ENCODE data around the gene MYO1C. TPM values are rescaled to one million over a fixed set of nuclear protein-coding genes. Genes with fewer than 3 reads are reported as not detected.
A peak's percentile ranks its signal among the peaks of the same experiment; 100 is the strongest.

The MYO1C gene, protein sequence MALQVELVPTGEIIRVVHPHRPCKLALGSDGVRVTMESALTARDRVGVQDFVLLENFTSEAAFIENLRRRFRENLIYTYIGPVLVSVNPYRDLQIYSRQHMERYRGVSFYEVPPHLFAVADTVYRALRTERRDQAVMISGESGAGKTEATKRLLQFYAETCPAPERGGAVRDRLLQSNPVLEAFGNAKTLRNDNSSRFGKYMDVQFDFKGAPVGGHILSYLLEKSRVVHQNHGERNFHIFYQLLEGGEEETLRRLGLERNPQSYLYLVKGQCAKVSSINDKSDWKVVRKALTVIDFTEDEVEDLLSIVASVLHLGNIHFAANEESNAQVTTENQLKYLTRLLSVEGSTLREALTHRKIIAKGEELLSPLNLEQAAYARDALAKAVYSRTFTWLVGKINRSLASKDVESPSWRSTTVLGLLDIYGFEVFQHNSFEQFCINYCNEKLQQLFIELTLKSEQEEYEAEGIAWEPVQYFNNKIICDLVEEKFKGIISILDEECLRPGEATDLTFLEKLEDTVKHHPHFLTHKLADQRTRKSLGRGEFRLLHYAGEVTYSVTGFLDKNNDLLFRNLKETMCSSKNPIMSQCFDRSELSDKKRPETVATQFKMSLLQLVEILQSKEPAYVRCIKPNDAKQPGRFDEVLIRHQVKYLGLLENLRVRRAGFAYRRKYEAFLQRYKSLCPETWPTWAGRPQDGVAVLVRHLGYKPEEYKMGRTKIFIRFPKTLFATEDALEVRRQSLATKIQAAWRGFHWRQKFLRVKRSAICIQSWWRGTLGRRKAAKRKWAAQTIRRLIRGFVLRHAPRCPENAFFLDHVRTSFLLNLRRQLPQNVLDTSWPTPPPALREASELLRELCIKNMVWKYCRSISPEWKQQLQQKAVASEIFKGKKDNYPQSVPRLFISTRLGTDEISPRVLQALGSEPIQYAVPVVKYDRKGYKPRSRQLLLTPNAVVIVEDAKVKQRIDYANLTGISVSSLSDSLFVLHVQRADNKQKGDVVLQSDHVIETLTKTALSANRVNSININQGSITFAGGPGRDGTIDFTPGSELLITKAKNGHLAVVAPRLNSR
- total RNA-seq (2021) (73.6 to 83.2 TPM (median 80.3 TPM) in 3 replicates), Bru-seq, nascent RNA (percentile 55 among the genes with signal in this experiment)
- long read RNA-seq, experiment 1, full-length matches to known transcripts, result 161 of 255 reads
- long read RNA-seq, experiment 1, partial matches to known transcripts, result 67 of 255 reads
- long read RNA-seq, experiment 1, other reads (novel, unspliced or antisense), result 27 of 255 reads
- long read RNA-seq, experiment 2, full-length matches to known transcripts, result 12 of 80 reads
- long read RNA-seq, experiment 2, partial matches to known transcripts, result 27 of 80 reads
- long read RNA-seq, experiment 2, other reads (novel, unspliced or antisense), result 41 of 80 reads
- long read RNA-seq, experiment 3, partial matches to known transcripts, result 3 of 3 reads
- long read RNA-seq, experiment 3, other reads (novel, unspliced or antisense), result 0 of 3 reads

DNA sequence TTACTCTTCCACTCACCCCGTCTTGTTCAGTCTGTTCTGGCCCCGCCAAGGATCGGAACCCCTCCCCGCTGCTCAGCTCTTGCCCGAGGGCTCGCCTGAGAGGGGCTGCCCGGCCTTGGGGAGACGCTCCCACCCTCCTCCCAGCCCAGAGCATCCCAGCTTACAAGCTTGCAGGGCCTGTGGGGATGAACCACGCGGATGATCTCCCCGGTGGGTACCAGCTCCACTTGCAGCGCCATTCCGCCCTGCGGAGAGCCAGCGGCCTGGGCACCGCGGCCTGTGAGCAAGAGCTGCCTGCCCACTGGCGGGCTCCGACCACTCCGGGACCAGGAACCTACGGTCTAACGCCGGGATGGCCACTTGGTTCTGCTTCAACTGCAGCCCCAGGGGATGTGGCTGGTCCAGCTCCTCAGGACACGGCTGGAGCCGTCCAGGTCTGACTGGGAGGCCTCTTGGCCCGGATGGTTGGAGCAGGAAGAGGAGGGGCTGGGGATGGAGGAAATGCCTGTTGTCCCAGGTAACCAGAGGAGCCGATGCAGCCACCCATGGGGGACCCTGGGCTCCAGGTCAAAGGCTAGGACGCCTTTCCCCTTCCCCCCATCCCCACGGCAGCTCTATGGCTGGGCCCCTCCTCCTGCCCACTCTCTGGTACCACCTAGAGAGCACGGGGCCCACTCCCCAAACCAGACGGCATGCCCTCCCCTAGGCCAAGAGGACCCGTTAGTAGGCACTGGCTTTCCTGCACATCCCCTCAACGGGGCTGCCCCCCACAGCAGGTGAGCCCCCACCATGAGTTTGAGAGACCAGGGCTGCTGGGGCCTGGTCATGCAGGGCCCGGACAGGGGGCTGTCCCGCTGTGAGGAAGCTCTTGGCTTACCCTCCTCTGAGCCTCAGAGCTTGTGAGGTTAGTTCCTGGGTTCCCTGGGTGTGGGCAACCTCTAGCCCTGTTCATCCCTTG lies at the start of gene MYO1C:
TSS of gene MYO1C (minus strand) at position 438 of the 958 bp plus-strand sequence. CDS start at position 239, 199 bp downstream.
- CTCF ChIA-PET, result interaction anchor here (0.5 to 2.0 kb wide), 10 partner anchors 11 to 305 kb away, joined by 3 to 25 read pairs (median 4); partner anchors contain the start of genes INPP5K and SLC43A2
- H3K9me3 Mint-ChIP-seq, result no peaks in the 10 kb centered on the region
- H3K36me3 Mint-ChIP-seq, result no peaks in the 10 kb centered on the region
- H3K27me3 Mint-ChIP-seq (ENCODE audit: low read depth), result peaks cover 5% of the 10 kb centered on the region; the same call in 1 of the 2 replicates
- H3K4me3 Mint-ChIP-seq, result peak within 1 kb of the TSS; percentile 92
- ATAC-seq (peak; percentile 5), DNase-seq (ENCODE audit: low spot score) (peak; percentile 52)
- H3K27ac Mint-ChIP-seq, result peak within 1 kb of the TSS; percentile 79
- TF ChIP-seq ZNF317 (CRISPR knock-in tag; IDR thresholded peaks at IDR 0.05; ENCODE audit: borderline replicate concordance, low read depth), result no peak
- TF ChIP-seq TP53 (CRISPR knock-in tag; IDR thresholded peaks at IDR 0.05), result 0 out of 2 replicates have a peak, but pooled peaks have one; percentile 53
- TF ChIP-seq SMAD3 (CRISPR knock-in tag; IDR thresholded peaks at IDR 0.05; ENCODE audit: borderline replicate concordance), result peak; percentile 60; the same call in 1 of the 2 replicates
- POLR2A ChIA-PET, result interaction anchor here (0.6 to 2.0 kb wide), 5 partner anchors 14 to 137 kb away, joined by 3 to 16 read pairs (median 4); partner anchors contain the start of genes INPP5K and SLC43A2
- peaks cover 24% of the 10 kb centered on the region for H3K4me1 Mint-ChIP-seq

DNA sequence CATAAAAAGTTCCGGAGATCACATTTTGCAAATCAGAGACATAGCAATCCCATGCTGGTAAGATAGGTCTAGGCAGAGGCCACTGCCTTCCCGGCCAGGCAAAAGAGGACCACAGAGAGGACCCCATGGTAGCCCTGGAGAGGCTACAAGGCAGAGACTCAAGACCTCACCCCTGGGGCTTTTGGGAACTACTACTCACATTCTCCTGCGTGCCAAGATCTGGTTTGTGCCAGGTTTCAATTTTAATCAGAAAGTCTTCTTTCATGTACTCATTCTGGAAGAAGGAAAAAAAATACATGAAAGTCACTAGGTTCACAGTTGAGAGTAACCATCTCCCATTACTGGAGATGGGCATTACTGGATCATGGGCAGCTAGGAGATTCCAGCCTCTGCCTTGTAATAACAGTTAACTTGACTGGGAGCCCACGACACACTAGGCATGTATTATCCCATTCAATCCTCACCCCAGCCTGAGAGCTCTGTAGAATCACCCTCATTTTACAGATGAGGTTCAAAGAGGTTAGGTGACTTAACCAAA lies 49.0 kb upstream of the MYO1C start:
- ChIA-PET POLR2A (no interaction called here), CTCF (no interaction called here)
- DNase-seq (ENCODE audit: low spot score) (no peak), ATAC-seq (no peak)
- no peaks in the 10 kb centered on the region for H3K4me1 Mint-ChIP-seq
- H3K4me3 Mint-ChIP-seq, result no peak overlapping the region
- peaks cover 41% of the 10 kb centered on the region for H3K36me3 Mint-ChIP-seq
- H3K9me3 Mint-ChIP-seq, result no peaks in the 10 kb centered on the region
- no peaks in the 10 kb centered on the region for H3K27me3 Mint-ChIP-seq (ENCODE audit: low read depth)
- TF ChIP-seq NR2C2 (CRISPR knock-in tag; IDR thresholded peaks at IDR 0.05) (no peak), CREB1 (CRISPR knock-in tag; IDR thresholded peaks at IDR 0.05) (no peak), JAZF1 (CRISPR knock-in tag; IDR thresholded peaks at IDR 0.05) (no peak), PRRX2 (CRISPR knock-in tag; IDR thresholded peaks at IDR 0.05) (no peak), ZNF263 (CRISPR knock-in tag; IDR thresholded peaks at IDR 0.05; ENCODE audit: low read depth) (no peak), ZNF423 (CRISPR knock-in tag; IDR thresholded peaks at IDR 0.05) (no peak), CREM (CRISPR knock-in tag; IDR thresholded peaks at IDR 0.05) (no peak)
- no peak overlapping the region; the same call in 1 of the 2 replicates for H3K27ac Mint-ChIP-seq

- POLR2A ChIA-PET, result no interaction called here
- H3K4me1 Mint-ChIP-seq, result no peaks in the 10 kb centered on the region
- ATAC-seq (no peak), DNase-seq (ENCODE audit: low spot score) (no peak)
- CTCF ChIA-PET, result no interaction called here
- no peaks in the 10 kb centered on the region for H3K9me3 Mint-ChIP-seq
- no peak overlapping the region for H3K27ac Mint-ChIP-seq
- peaks cover 46% of the 10 kb centered on the region for H3K36me3 Mint-ChIP-seq
- no peak overlapping the region for H3K4me3 Mint-ChIP-seq
- no peaks in the 10 kb centered on the region for H3K27me3 Mint-ChIP-seq (ENCODE audit: low read depth)
- TF ChIP-seq SP1 (CRISPR knock-in tag; conservative IDR thresholded peaks at IDR 0.05), result no peak
- no peak for TF ChIP-seq USF2 (CRISPR knock-in tag; IDR thresholded peaks at IDR 0.05)
- TF ChIP-seq SMAD3 (CRISPR knock-in tag; IDR thresholded peaks at IDR 0.05; ENCODE audit: borderline replicate concordance), result no peak
- no peak for TF ChIP-seq NR1H2 (CRISPR knock-in tag; IDR thresholded peaks at IDR 0.05)
- TF ChIP-seq NFATC4 (CRISPR knock-in tag; IDR thresholded peaks at IDR 0.05), result no peak
- TF ChIP-seq HMGA2 (CRISPR knock-in tag; IDR thresholded peaks at IDR 0.05), result no peak
- TF ChIP-seq ZBTB21 (CRISPR knock-in tag; IDR thresholded peaks at IDR 0.05; ENCODE audit: borderline replicate concordance), result no peak
- TF ChIP-seq, protein P1, sequence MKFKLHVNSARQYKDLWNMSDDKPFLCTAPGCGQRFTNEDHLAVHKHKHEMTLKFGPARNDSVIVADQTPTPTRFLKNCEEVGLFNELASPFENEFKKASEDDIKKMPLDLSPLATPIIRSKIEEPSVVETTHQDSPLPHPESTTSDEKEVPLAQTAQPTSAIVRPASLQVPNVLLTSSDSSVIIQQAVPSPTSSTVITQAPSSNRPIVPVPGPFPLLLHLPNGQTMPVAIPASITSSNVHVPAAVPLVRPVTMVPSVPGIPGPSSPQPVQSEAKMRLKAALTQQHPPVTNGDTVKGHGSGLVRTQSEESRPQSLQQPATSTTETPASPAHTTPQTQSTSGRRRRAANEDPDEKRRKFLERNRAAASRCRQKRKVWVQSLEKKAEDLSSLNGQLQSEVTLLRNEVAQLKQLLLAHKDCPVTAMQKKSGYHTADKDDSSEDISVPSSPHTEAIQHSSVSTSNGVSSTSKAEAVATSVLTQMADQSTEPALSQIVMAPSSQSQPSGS (CRISPR knock-in tag; IDR thresholded peaks at IDR 0.05; ENCODE audit: borderline replicate concordance, low read depth), result no peak
- TF ChIP-seq, protein P2, sequence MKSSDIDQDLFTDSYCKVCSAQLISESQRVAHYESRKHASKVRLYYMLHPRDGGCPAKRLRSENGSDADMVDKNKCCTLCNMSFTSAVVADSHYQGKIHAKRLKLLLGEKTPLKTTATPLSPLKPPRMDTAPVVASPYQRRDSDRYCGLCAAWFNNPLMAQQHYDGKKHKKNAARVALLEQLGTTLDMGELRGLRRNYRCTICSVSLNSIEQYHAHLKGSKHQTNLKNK (CRISPR knock-in tag; IDR thresholded peaks at IDR 0.05), result no peak
- no peak for TF ChIP-seq E2F5 (CRISPR knock-in tag; IDR thresholded peaks at IDR 0.05)
- TF ChIP-seq FOXP1 (CRISPR knock-in tag; IDR thresholded peaks at IDR 0.05; ENCODE audit: borderline replicate concordance), result no peak
- no peak for TF ChIP-seq CREM (CRISPR knock-in tag; IDR thresholded peaks at IDR 0.05)
Observed at GRCh38 chr17:1539811-1540210, 47.3 kb upstream of the MYO1C start.

Measured in WTC11 (cell line).